IPS-20b (cell line): Measurements from ENCODE around the gene CA12.
"Not testable (repeated sequence)": the region's sequence is repeated elsewhere in the genome, so short reads cannot be mapped to it uniquely, and the experiment has no call there.

Experiments
- H3K27ac ChIP-seq: one replicate; pipeline ENCODE4 v1.5.1; 2013; ENCODE audit warnings: low read length
- H3K27me3 ChIP-seq: 2 replicates; pipeline ENCODE4 v1.6.1; 2013; ENCODE audit warnings: mild to moderate bottlenecking, low read length, inconsistent platforms; ENCODE audit not compliant: insufficient read depth
- H3K36me3 ChIP-seq: 2 replicates; pipeline ENCODE4 v1.6.1; 2013; ENCODE audit warnings: low read depth, mild to moderate bottlenecking, inconsistent platforms, low read length, moderate library complexity; ENCODE audit not compliant: insufficient read depth
- H3K4me1 ChIP-seq: 2 replicates; pipeline ENCODE4 v1.6.1; 2013; ENCODE audit warnings: mild to moderate bottlenecking, control low read depth, inconsistent platforms, low read length, moderate library complexity; ENCODE audit not compliant: insufficient read depth
- H3K4me3 ChIP-seq: 2 replicates; pipeline ENCODE4 v1.5.1; 2013; ENCODE audit warnings: mild to moderate bottlenecking, low read length, inconsistent platforms
- H3K9ac ChIP-seq: 2 replicates; pipeline ENCODE4 v1.6.1; 2013; ENCODE audit warnings: low read depth, mild to moderate bottlenecking, inconsistent platforms, low read length, moderate library complexity
- H3K9me3 ChIP-seq: 2 replicates; pipeline ENCODE4 v1.6.1; 2013; ENCODE audit warnings: mild to moderate bottlenecking, low read depth, low read length, inconsistent platforms; ENCODE audit not compliant: insufficient read depth

CA12 gene

GRCh38 chr15:63381301-63382204, at the start of gene CA12:
Gene CA12, minus strand, starts transcription at chr15:63381846. Its CDS starts 126 bp downstream, at chr15:63381720.
- H3K27ac ChIP-seq: no peak within 1 kb of the TSS
- H3K36me3 ChIP-seq: no peaks in the 10 kb centered on the region
- H3K4me3 ChIP-seq: peak within 1 kb of the TSS; percentile 78
- peaks cover 49% of the 10 kb centered on the region for H3K27me3 ChIP-seq
- H3K9ac ChIP-seq: peak within 1 kb of the TSS; percentile 75; the same call in 1 of the 2 replicates
- H3K9me3 ChIP-seq: no peaks in the 10 kb centered on the region
- H3K4me1 ChIP-seq: peaks cover 13% of the 10 kb centered on the region; the same call in 1 of the 2 replicates

GRCh38 chr15:63430766-63431451, 49.3 kb upstream of the CA12 start:
- peaks cover 7% of the 10 kb centered on the region; the same call in 1 of the 2 replicates for H3K9me3 ChIP-seq
- H3K4me3 ChIP-seq: no peak overlapping the region
- no peaks in the 10 kb centered on the region for H3K36me3 ChIP-seq
- no peaks in the 10 kb centered on the region for H3K27me3 ChIP-seq
- no peak overlapping the region for H3K27ac ChIP-seq
- no peak overlapping the region for H3K9ac ChIP-seq
- peaks cover 16% of the 10 kb centered on the region; the same call in 1 of the 2 replicates for H3K4me1 ChIP-seq

- Histone ChIP-seq H3K4me3 (no peak overlapping the region), H3K9ac (no peak overlapping the region), H3K36me3 (no peaks in the 10 kb centered on the region), H3K27me3 (no peaks in the 10 kb centered on the region), H3K4me1 (0 out of 2 replicates have a peak, but pooled peaks cover 4% of the 10 kb centered on the region), H3K9me3 (peaks cover 7% of the 10 kb centered on the region; the same call in 1 of the 2 replicates), H3K27ac (no peak overlapping the region)
Measured at GRCh38 chr15:63426552-63426951, 44.9 kb upstream of the CA12 start.

DNA sequence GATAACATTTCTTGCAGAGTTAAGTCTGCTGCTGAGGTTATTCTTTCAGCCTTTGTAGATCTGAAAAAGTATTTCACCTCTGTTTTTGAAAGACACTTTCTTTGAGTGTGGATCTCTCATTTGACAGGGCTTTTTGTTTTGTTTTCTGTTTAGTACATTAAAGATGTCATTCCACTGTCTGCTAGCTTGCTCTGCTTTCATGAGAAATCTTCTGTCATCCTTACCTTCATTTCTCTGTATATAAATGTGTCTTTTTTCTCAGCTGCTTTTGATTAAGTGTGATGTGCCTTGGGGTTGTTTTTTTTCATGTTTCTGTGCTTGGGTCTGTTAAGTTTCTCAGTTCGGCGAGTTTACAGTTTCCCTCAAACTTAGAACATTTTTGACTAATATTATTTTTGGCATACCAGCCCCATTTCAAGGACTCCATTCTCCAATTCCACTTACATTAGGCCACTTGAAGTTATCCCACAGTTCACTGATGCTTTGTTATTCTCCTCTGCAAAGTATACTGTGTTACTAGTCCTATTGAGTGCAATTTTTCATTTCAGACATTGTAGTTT, 43.9 kb upstream of the CA12 start:
- H3K27ac ChIP-seq: no peak overlapping the region
- H3K27me3 ChIP-seq: no peaks in the 10 kb centered on the region
- H3K4me1 ChIP-seq: no peaks in the 10 kb centered on the region
- H3K36me3 ChIP-seq: no peaks in the 10 kb centered on the region
- H3K9ac ChIP-seq: no peak overlapping the region
- H3K9me3 ChIP-seq: peaks cover 7% of the 10 kb centered on the region; the same call in 1 of the 2 replicates
- no peak overlapping the region for H3K4me3 ChIP-seq

DNA sequence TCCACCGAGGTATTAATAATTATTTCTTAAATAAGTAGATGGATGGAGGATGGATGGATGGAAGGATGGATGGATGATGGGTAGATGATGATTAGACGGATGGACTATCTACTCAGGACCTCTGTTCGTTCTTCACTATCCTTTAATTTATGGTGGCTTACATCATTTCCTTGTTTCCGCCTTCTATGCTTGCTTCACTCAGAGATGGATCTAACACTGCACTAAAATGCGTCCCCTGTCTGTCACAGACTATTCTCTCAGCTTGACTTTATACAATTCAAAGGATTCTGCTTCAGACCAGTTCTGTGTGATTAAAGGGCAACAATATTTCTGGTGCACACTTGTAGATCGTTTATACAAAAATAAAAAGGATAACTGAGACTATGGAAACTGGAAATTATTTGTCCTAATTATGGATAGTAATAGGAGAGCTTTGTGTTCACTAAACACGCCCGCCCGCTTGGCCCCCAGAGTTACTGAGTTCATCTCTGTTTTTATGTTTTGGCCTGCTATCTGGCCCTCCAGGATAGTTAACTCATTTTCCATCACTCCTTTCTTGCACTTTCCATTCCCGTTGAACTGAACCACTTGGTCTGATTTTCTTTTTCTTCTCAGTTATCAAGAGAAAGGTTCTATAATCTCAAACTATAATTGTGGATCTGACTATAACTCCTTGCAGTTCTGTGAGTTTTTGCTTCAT, 41.4 kb upstream of the CA12 start:
- Histone ChIP-seq H3K27ac (no peak overlapping the region), H3K9ac (no peak overlapping the region), H3K9me3 (peaks cover 7% of the 10 kb centered on the region; the same call in 1 of the 2 replicates), H3K4me3 (no peak overlapping the region), H3K27me3 (no peaks in the 10 kb centered on the region), H3K4me1 (no peaks in the 10 kb centered on the region), H3K36me3 (no peaks in the 10 kb centered on the region)

GRCh38 chr15:63421433-63421832, 39.8 kb upstream of the CA12 start:
- H3K9me3 ChIP-seq: peaks cover 4% of the 10 kb centered on the region; the same call in 1 of the 2 replicates
- H3K27me3 ChIP-seq: no peaks in the 10 kb centered on the region
- H3K27ac ChIP-seq: no peak overlapping the region
- H3K9ac ChIP-seq: no peak overlapping the region
- no peak overlapping the region for H3K4me3 ChIP-seq
- H3K4me1 ChIP-seq: no peaks in the 10 kb centered on the region
- no peaks in the 10 kb centered on the region for H3K36me3 ChIP-seq

GRCh38 chr15:63420333-63420747, 38.7 kb upstream of the CA12 start:
- Histone ChIP-seq H3K9ac (no peak overlapping the region), H3K4me3 (no peak overlapping the region), H3K36me3 (no peaks in the 10 kb centered on the region), H3K9me3 (no peaks in the 10 kb centered on the region), H3K27me3 (no peaks in the 10 kb centered on the region), H3K27ac (no peak overlapping the region), H3K4me1 (no peaks in the 10 kb centered on the region)

DNA sequence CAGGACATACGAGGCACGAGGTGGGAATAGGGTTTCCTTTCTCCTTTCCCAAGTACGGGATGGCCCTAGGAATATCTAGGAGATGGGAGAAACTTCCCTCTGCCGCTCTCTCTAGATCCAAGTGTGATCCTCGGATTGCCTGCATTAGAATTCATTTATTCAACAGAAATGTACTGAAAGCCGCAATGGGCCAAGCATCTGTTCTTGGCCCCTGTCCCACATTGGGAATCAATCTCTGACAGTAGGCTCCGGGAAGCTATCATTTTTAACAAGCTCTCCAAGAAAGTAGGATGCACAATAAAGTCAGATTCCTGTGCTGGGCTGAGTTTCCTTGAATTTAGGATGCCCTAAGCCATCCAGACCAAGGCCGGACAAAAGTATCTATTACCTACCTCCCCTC, 37.2 kb upstream of the CA12 start:
- Histone ChIP-seq H3K27ac (no peak overlapping the region), H3K9ac (no peak overlapping the region), H3K36me3 (no peaks in the 10 kb centered on the region), H3K4me1 (no peaks in the 10 kb centered on the region), H3K4me3 (no peak overlapping the region), H3K9me3 (no peaks in the 10 kb centered on the region), H3K27me3 (no peaks in the 10 kb centered on the region)

- Histone ChIP-seq H3K27me3 (no peaks in the 10 kb centered on the region), H3K27ac (no peak overlapping the region)
Measured at GRCh38 chr15:63417721-63418120, 36.1 kb upstream of the CA12 start.

GRCh38 chr15:63417274-63417673, 35.6 kb upstream of the CA12 start:
- not testable (repeated sequence) for H3K9me3 ChIP-seq, H3K27me3 ChIP-seq, H3K9ac ChIP-seq, H3K4me1 ChIP-seq, H3K27ac ChIP-seq, H3K36me3 ChIP-seq, H3K4me3 ChIP-seq

More at GRCh38 chr15:63417721-63418120, 36.1 kb upstream of the CA12 start:
- H3K4me1 ChIP-seq: no peaks in the 10 kb centered on the region
- no peaks in the 10 kb centered on the region for H3K36me3 ChIP-seq
- H3K9ac ChIP-seq: no peak overlapping the region
- no peak overlapping the region for H3K4me3 ChIP-seq
- H3K9me3 ChIP-seq: no peaks in the 10 kb centered on the region

DNA sequence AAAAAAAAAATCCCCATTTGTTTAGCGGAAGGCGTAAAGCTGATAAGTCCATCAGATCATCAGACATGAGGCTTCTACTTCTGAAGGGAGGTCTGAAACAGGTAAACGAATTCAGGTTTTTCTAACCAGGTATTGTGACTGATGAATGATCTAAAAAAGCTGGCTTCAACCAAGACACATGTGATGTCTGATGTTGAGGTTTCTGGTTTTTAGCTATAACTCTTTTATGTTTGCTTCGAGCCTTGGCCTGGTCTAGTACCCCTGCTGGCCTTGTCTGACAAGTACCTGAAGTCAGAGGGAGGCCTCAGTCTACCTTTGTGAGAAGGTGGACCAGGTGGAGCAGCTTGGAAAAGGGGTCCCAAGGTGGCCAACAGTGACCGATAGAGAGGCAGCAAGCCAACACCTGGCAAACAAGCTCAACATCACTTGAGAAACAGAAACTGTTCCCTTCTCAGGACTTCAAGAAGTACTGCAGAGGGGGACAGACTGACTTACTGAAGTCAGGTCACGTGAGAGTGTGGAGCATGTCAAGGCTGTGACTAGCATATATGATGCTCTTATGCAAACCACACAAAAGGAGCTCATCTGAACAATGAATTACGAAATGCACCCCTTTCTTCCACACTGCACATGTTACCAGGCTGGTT, 33.0 kb upstream of the CA12 start:
- Histone ChIP-seq H3K36me3 (no peaks in the 10 kb centered on the region), H3K9ac (no peak overlapping the region), H3K27me3 (no peaks in the 10 kb centered on the region), H3K4me3 (no peak overlapping the region), H3K27ac (no peak overlapping the region), H3K9me3 (no peaks in the 10 kb centered on the region), H3K4me1 (no peaks in the 10 kb centered on the region)
